Kidney (tissue), 14 donors: ENCODE data around the gene FABP3. TPM values are rescaled to one million over a fixed set of nuclear protein-coding genes. Genes with fewer than 3 reads are reported as not detected.

Experiments used
- DNase-seq, 5 donors: peaks; one replicate each; pipeline ENCODE4 v3.0.0-alpha.2; 2013 to 2020
- FAIRE-seq: peaks from 2 replicates; lab custom pipeline; 2012; peaks lifted over from hg19 to GRCh38; lab: Jason Lieb, UNC
- H3K27ac ChIP-seq, 2 donors: one replicate each; pipeline ENCODE4 v1.7.0; 2013; ENCODE audit warnings: low read depth in 2 of 2, low read length in 2 of 2, inconsistent platforms in 1 of 2
- H3K27me3 ChIP-seq: one replicate; pipeline ENCODE4 v1.7.1; 2013; ENCODE audit warnings: low read length, inconsistent platforms; ENCODE audit not compliant: control insufficient read depth, insufficient read depth
- H3K36me3 ChIP-seq, 3 donors: one replicate each; pipeline versions ENCODE4 v1.7.0 to v1.7.1; 2013; ENCODE audit warnings: low read length in 3 of 3, control low read depth in 1 of 3, inconsistent platforms in 1 of 3; ENCODE audit not compliant: insufficient read depth in 3 of 3, control insufficient read depth in 2 of 3
- H3K4me1 ChIP-seq, 3 donors: one replicate each; pipeline versions ENCODE4 v1.7.0 to v1.7.1; 2013; ENCODE audit warnings: low read length in 3 of 3, inconsistent platforms in 1 of 3, low read depth in 1 of 3; ENCODE audit not compliant: control insufficient read depth in 2 of 3, insufficient read depth in 2 of 3
- H3K4me3 ChIP-seq, 3 donors: one replicate each; pipeline versions ENCODE4 v1.7.0 to v1.8.1; 2013; ENCODE audit warnings: low read length in 3 of 3, control low read depth in 1 of 3, inconsistent platforms in 1 of 3
- H3K9ac ChIP-seq, 3 donors: one replicate each; pipeline versions ENCODE4 v1.7.0 to v1.7.1; 2013; ENCODE audit warnings: low read length in 3 of 3, control low read depth in 1 of 3, inconsistent platforms in 1 of 3
- H3K9me3 ChIP-seq, 3 donors: one replicate each; pipeline versions ENCODE4 v1.7.0 to v1.7.1; 2013; ENCODE audit warnings: low read length in 3 of 3, control low read depth in 1 of 3, inconsistent platforms in 1 of 3; ENCODE audit not compliant: control insufficient read depth in 2 of 3, insufficient read depth in 1 of 3
- CTCF ChIP-seq: IDR thresholded peaks from 3 replicates; pipeline ENCODE4 v1.5.1; 2012; ENCODE audit warnings: mild to moderate bottlenecking, moderate library complexity, borderline replicate concordance; ENCODE audit not compliant: insufficient read depth; ENCODE audit errors: extremely low read depth
- intact Hi-C: fragments of 100-400 bp; cut with DNase I; formaldehyde crosslinking; loops from one replicate; pipeline ENCODE4 v1.11.1; 2022
- polyA plus RNA-seq: library from polyadenylated mRNA; stranded (reverse); fragments of 350-450 nt; fragmentation: Illumina TruSeq; extraction: RNeasy Lipid Tissue Mini Kit (QIAGEN cat#74804); gene quantifications from one replicate; pipeline ENCODE4 v1.2.3, GENCODE V29; 2014; ENCODE audit warnings: low read depth, low replicate concordance; ENCODE audit not compliant: insufficient read depth
- total RNA-seq: library from RNA; stranded (reverse); fragmentation: NEBNext Ultra II Directional; extraction: Animal tissue kit (Norgen Biotek cat#: 25700); gene quantifications from one replicate; pipeline ENCODE4 v1.2.1, GENCODE V29; 2021
- donor health status: control.
- donor health status: control.
- donor health status: control.
- donor health status: control.
- donor health status: control.
- donor health status: DM: yes; HTN: yes; CAD: no.
- donor health status: Normal renal cell carcinoma (clear cell type).

Gene FABP3
- total and polyA plus RNA-seq, 2 donors from 2014 or later = 25.0 to 542 TPM

- FAIRE-seq = no peak
- no peak for DNase-seq
- Histone ChIP-seq H3K4me3 (no peak overlapping the region), H3K36me3 (no peaks in the 10 kb centered on the region), H3K4me1 (peaks cover 0 to 4% (median 0%) of the 10 kb centered on the region in 3 donors), H3K27ac (no peak overlapping the region), H3K9me3 (no peaks in the 10 kb centered on the region), H3K27me3 (no peaks in the 10 kb centered on the region), H3K9ac (no peak overlapping the region)
- intact Hi-C loops = no loop called here
- TF ChIP-seq CTCF = no peak
Measured at GRCh38 chr1:31396633-31397351, 23.9 kb upstream of the FABP3 start.

- FAIRE-seq (no peak), DNase-seq (peak; percentile 85 to 94 (median 90))
- intact Hi-C loops = no loop called here
- Histone ChIP-seq H3K9me3 (no peaks in the 10 kb centered on the region), H3K36me3 (no peaks in the 10 kb centered on the region), H3K4me3 (peak overlapping the region; percentile 26 to 48 (median 44)), H3K27me3 (no peaks in the 10 kb centered on the region), H3K27ac (peak overlapping the region in 1 of 2 donors; percentile 15), H3K4me1 (peaks cover 0 to 4% (median 0%) of the 10 kb centered on the region in 3 donors), H3K9ac (peak overlapping the region in 2 of 3 donors; percentile 53 to 61)
- peak; percentile 88 for TF ChIP-seq CTCF
Measured at GRCh38 chr1:31394584-31395193, 21.8 kb upstream of the FABP3 start.

- Histone ChIP-seq H3K27me3 (no peaks in the 10 kb centered on the region), H3K9me3 (no peaks in the 10 kb centered on the region), H3K4me3 (no peak overlapping the region), H3K36me3 (no peaks in the 10 kb centered on the region), H3K9ac (no peak overlapping the region), H3K27ac (no peak overlapping the region), H3K4me1 (peaks cover 0 to 4% (median 0%) of the 10 kb centered on the region in 3 donors)
- no peak for TF ChIP-seq CTCF
- intact Hi-C loops = no loop called here
- FAIRE-seq = peak; percentile 41
- no peak for DNase-seq
Measured at GRCh38 chr1:31393463-31393862, 20.6 kb upstream of the FABP3 start.
